Endodermal cell (in vitro differentiated cells): ENCODE data around the gene TMCO1. TPM values are rescaled to one million over a fixed set of nuclear protein-coding genes. Genes with fewer than 3 reads are reported as not detected.
"Not testable (repeated sequence)": the region's sequence is repeated elsewhere in the genome, so short reads cannot be mapped to it uniquely, and the experiment has no call there.

Experiments used
- DNase-seq: peaks from one replicate; pipeline ENCODE4 v3.0.0-alpha.2; 2017
- H3K27ac ChIP-seq: 2 replicates; pipeline ENCODE4 v1.5.1; 2013; ENCODE audit warnings: mild to moderate bottlenecking, low read depth, low read length, moderate library complexity
- H3K27me3 ChIP-seq: 2 replicates; pipeline ENCODE4 v1.6.1; 2013; ENCODE audit warnings: mild to moderate bottlenecking, low read length, moderate library complexity; ENCODE audit not compliant: insufficient read depth, control insufficient read depth, poor library complexity, severe bottlenecking
- H3K36me3 ChIP-seq: 2 replicates; pipeline ENCODE4 v1.7.0; 2013; ENCODE audit warnings: mild to moderate bottlenecking, low read length, moderate library complexity; ENCODE audit not compliant: control insufficient read depth, insufficient read depth
- H3K4me1 ChIP-seq: one replicate; pipeline ENCODE4 v1.7.0; 2013; ENCODE audit warnings: low read length; ENCODE audit not compliant: control insufficient read depth, insufficient read depth
- H3K4me3 ChIP-seq: 2 replicates; pipeline ENCODE4 v1.5.1; 2013; ENCODE audit warnings: mild to moderate bottlenecking, low read length, moderate library complexity
- H3K9ac ChIP-seq: 2 replicates; pipeline ENCODE4 v1.6.1; 2013; ENCODE audit warnings: mild to moderate bottlenecking, low read length, moderate library complexity; ENCODE audit not compliant: poor library complexity, severe bottlenecking; ENCODE audit errors: extremely low read depth
- H3K9me3 ChIP-seq: 2 replicates; pipeline ENCODE4 v1.6.1; 2013; ENCODE audit warnings: mild to moderate bottlenecking, low read length, moderate library complexity; ENCODE audit not compliant: control insufficient read depth
- H3K27ac Mint-ChIP-seq: 2 replicates; pipeline ENCODE4 v1.8.0; 2020; ENCODE audit warnings: mixed read lengths
- H3K27me3 Mint-ChIP-seq: 2 replicates; pipeline ENCODE4 v1.8.0; 2021; ENCODE audit warnings: mild to moderate bottlenecking, mixed read lengths; ENCODE audit not compliant: insufficient read depth
- H3K36me3 Mint-ChIP-seq: 2 replicates; pipeline ENCODE4 v1.8.0; 2020; ENCODE audit warnings: low read depth, mixed read lengths
- H3K4me1 Mint-ChIP-seq: 2 replicates; pipeline ENCODE4 v1.8.0; 2020; ENCODE audit warnings: mixed read lengths
- H3K4me3 Mint-ChIP-seq: 2 replicates; pipeline ENCODE4 v1.8.0; 2020; ENCODE audit warnings: mild to moderate bottlenecking, moderate library complexity, mixed read lengths
- H3K9me3 Mint-ChIP-seq: 2 replicates; pipeline ENCODE4 v1.8.0; 2020; ENCODE audit warnings: mild to moderate bottlenecking, mixed read lengths
- CTCF ChIP-seq: fragments of 200-600 bp; sonication (generic); conservative IDR thresholded peaks from 2 replicates; pipeline ENCODE4 v1.5.0; 2021; ENCODE audit warnings: antibody characterized with exemption, mild to moderate bottlenecking
- WGBS, 2 experiments: methylation state at CpG; one replicate each; pipeline versions ENCODE4 v1.1.5 to v1.1.7; 2013; ENCODE audit warnings: missing lambda C conversion rate in 2 of 2, mixed read lengths in 1 of 2; ENCODE audit not compliant: insufficient coverage in 1 of 2, insufficient read length in 1 of 2; 5-methylcytosine and 5-hydroxymethylcytosine counted together
- total RNA-seq, 2 donors: library from RNA; stranded (reverse); fragmentation: NEBNext Ultra II Directional in 1 of 2; extraction: Animal tissue kit (Norgen Biotek cat#: 25700) in 1 of 2; gene quantifications; 2 replicates in 1 of 2; 3 replicates in 1 of 2; pipeline ENCODE4 v1.2.1, GENCODE V29; 2021

TMCO1 gene
- total RNA-seq, 2 donors from 2014 or later: 76.2 to 79.6 TPM

- Histone ChIP-seq H3K9me3 (peaks cover 40% of the 10 kb centered on the region), H3K4me1 (no peaks in the 10 kb centered on the region), H3K27ac (no peak overlapping the region), H3K9ac (no peak overlapping the region), H3K4me3 (no peak overlapping the region), H3K36me3 (peaks cover 53% of the 10 kb centered on the region), H3K27me3 (peaks cover 10% of the 10 kb centered on the region)
- H3K27ac Mint-ChIP-seq: no peak overlapping the region
- TF ChIP-seq CTCF: no peak
- no peaks in the 10 kb centered on the region for H3K27me3 Mint-ChIP-seq
- peaks cover 9% of the 10 kb centered on the region for H3K4me1 Mint-ChIP-seq
- WGBS, 2 experiments: 86 to 100% methylated on average over 1 of the region's 1 CpG
- peaks cover 59% of the 10 kb centered on the region for H3K36me3 Mint-ChIP-seq
- H3K4me3 Mint-ChIP-seq: no peak overlapping the region
- H3K9me3 Mint-ChIP-seq: peaks cover 16% of the 10 kb centered on the region
- DNase-seq: no peak
Measured at GRCh38 chr1:165683848-165684485, 84.7 kb downstream of the TMCO1 start.

- 91 to 100% methylated on average over 1 to 4 of the region's 4 CpGs for WGBS, 2 experiments
- peaks cover 16% of the 10 kb centered on the region for H3K9me3 Mint-ChIP-seq
Measured at GRCh38 chr1:165680773-165681172, 87.9 kb downstream of the TMCO1 start.

GRCh38 chr1:165680303-165680702, 88.4 kb downstream of the TMCO1 start:
- Histone ChIP-seq H3K4me1 (no peaks in the 10 kb centered on the region), H3K27ac (no peak overlapping the region), H3K27me3 (peaks cover 10% of the 10 kb centered on the region), H3K4me3 (no peak overlapping the region), H3K36me3 (peaks cover 64% of the 10 kb centered on the region), H3K9me3 (peaks cover 36% of the 10 kb centered on the region), H3K9ac (no peak overlapping the region)
- 88 to 94% methylated on average over 2 of the region's 2 CpGs for whole genome bisulfite sequencing, 2 experiments
- H3K4me1 Mint-ChIP-seq: peaks cover 2% of the 10 kb centered on the region
- H3K36me3 Mint-ChIP-seq: peaks cover 67% of the 10 kb centered on the region
- no peaks in the 10 kb centered on the region for H3K27me3 Mint-ChIP-seq
- DNase-seq: no peak
- no peak for TF ChIP-seq CTCF
- no peak overlapping the region for H3K4me3 Mint-ChIP-seq
- peaks cover 20% of the 10 kb centered on the region for H3K9me3 Mint-ChIP-seq
- H3K27ac Mint-ChIP-seq: no peak overlapping the region

More at GRCh38 chr1:165680773-165681172, 87.9 kb downstream of the TMCO1 start:
- peaks cover 60% of the 10 kb centered on the region for H3K36me3 ChIP-seq
- not testable (repeated sequence) for H3K4me1 ChIP-seq, H3K4me1 Mint-ChIP-seq, H3K27ac ChIP-seq, H3K27ac Mint-ChIP-seq, H3K9ac ChIP-seq, H3K27me3 ChIP-seq, H3K27me3 Mint-ChIP-seq, DNase-seq, H3K4me3 ChIP-seq, H3K4me3 Mint-ChIP-seq
- peaks cover 36% of the 10 kb centered on the region for H3K9me3 ChIP-seq
- peaks cover 62% of the 10 kb centered on the region for H3K36me3 Mint-ChIP-seq
